ENCODE results near the gene IFI35. TPM values are rescaled to one million over a fixed set of nuclear protein-coding genes. Genes with fewer than 3 reads are reported as not detected.

IFI35 gene
- total RNA-seq = 10 to 100 TPM; 33.4 to 35.8 TPM

GRCh38 chr17:43006639-43007551 is at the start of gene IFI35:
TSS of gene IFI35 (plus strand) at chr17:43006784. CDS start at chr17:43006948, 164 bp downstream.
- Mint-ChIP-seq H3K27ac (peak within 1 kb of the TSS; percentile 99), H3K9me3 (no peaks in the 10 kb centered on the region), H3K36me3 (ENCODE audit: low read depth) (peaks cover 31% of the 10 kb centered on the region), H3K4me1 (ENCODE audit: low read depth) (peaks cover 20% of the 10 kb centered on the region), H3K4me3 (peak within 1 kb of the TSS; percentile 95), H3K27me3 (no peaks in the 10 kb centered on the region)
- intact Hi-C loops (cut with micrococcal nuclease) = no loop called here
- ATAC-seq (peak; percentile 98), DNase-seq (peak; percentile 93)
- TF ChIP-seq CTCF (IDR thresholded peaks at IDR 0.05) = no peak
- POLR2A ChIA-PET = interaction anchor here (0.5 to 3.2 kb wide), 13 partner anchors 8 to 687 kb away, joined by 3 to 28 read pairs (median 4); partner anchors contain the start of genes NBR1, RND2, RPL27 and VAT1
- CTCF ChIA-PET = interaction anchor here (0.7 to 3.2 kb wide), 4 partner anchors 9 to 197 kb away, joined by 3 to 21 read pairs (median 3); partner anchors contain the start of genes RND2 and RPL27

GRCh38 chr17:42964161-42964932 is 42.2 kb upstream of the IFI35 start, which contains the start of gene AARSD1:
TSS of gene AARSD1 (minus strand) at chr17:42964454. CDS start at chr17:42964440, 14 bp downstream.
- peak within 1 kb of the TSS; percentile 95 for H3K27ac Mint-ChIP-seq
- intact Hi-C loops (cut with micrococcal nuclease) = no loop called here
- H3K4me3 Mint-ChIP-seq = peak within 1 kb of the TSS; percentile 88
- no peaks in the 10 kb centered on the region for H3K27me3 Mint-ChIP-seq
- DNase-seq (peak; percentile 95), ATAC-seq (peak; percentile 98)
- ChIA-PET POLR2A (interaction anchor here (0.6 to 2.2 kb wide), 10 partner anchors 10 to 1046 kb away, joined by 3 to 13 read pairs (median 3); partner anchors contain the start of genes BRCA1, COA3, PTGES3L and RPL27), CTCF (interaction anchor here (0.7 kb wide), 1 partner anchor 34 kb away, joined by 3 read pairs; the partner anchor contains the start of gene RPL27)
- no peak for TF ChIP-seq CTCF (IDR thresholded peaks at IDR 0.05)
- H3K4me1 Mint-ChIP-seq (ENCODE audit: low read depth) = peaks cover 17% of the 10 kb centered on the region
- peaks cover 29% of the 10 kb centered on the region for H3K36me3 Mint-ChIP-seq (ENCODE audit: low read depth)
- H3K9me3 Mint-ChIP-seq = no peaks in the 10 kb centered on the region

GRCh38 chr17:42967925-42968324 is 38.7 kb upstream of the IFI35 start:
- Mint-ChIP-seq H3K27ac (no peak overlapping the region), H3K36me3 (ENCODE audit: low read depth) (peaks cover 10% of the 10 kb centered on the region), H3K27me3 (no peaks in the 10 kb centered on the region), H3K4me3 (no peak overlapping the region), H3K4me1 (ENCODE audit: low read depth) (peaks cover 10% of the 10 kb centered on the region), H3K9me3 (no peaks in the 10 kb centered on the region)
- ChIA-PET CTCF (no interaction called here), POLR2A (interaction anchor here (1.1 kb wide), 3 partner anchors 25 to 39 kb away, joined by 3 to 4 read pairs (median 3); partner anchors contain the start of genes IFI35 and RPL27)
- ATAC-seq (no peak), DNase-seq (no peak)
- TF ChIP-seq CTCF (IDR thresholded peaks at IDR 0.05) = no peak
- intact Hi-C loops (cut with micrococcal nuclease) = no loop called here

- no peaks in the 10 kb centered on the region for H3K27me3 Mint-ChIP-seq
- POLR2A ChIA-PET = interaction anchor here (0.7 to 1.1 kb wide), 4 partner anchors 16 to 38 kb away, joined by 3 to 4 read pairs (median 3); partner anchors contain the start of gene IFI35
Observed at GRCh38 chr17:42969001-42969581, 37.5 kb upstream of the IFI35 start.

More at GRCh38 chr17:42969001-42969581, 37.5 kb upstream of the IFI35 start:
- Mint-ChIP-seq H3K36me3 (ENCODE audit: low read depth) (peaks cover 5% of the 10 kb centered on the region), H3K9me3 (no peaks in the 10 kb centered on the region), H3K27ac (no peak overlapping the region), H3K4me3 (no peak overlapping the region), H3K4me1 (ENCODE audit: low read depth) (peaks cover 5% of the 10 kb centered on the region)
- DNase-seq = no peak
- no peak for ATAC-seq
- intact Hi-C loops (cut with micrococcal nuclease) = no loop called here
- CTCF ChIA-PET = interaction anchor here (1.1 kb wide), 1 partner anchor 29 kb away, joined by 4 read pairs; the partner anchor contains the start of gene RPL27
- TF ChIP-seq CTCF (IDR thresholded peaks at IDR 0.05) = no peak

Data from activated CD8-positive, alpha-beta T cell treated with anti-CD3 and anti-CD28 coated beads for 36 hours (primary cell).